Measurements from ENCODE around the gene RP2. TPM values are rescaled to one million over a fixed set of nuclear protein-coding genes. Genes with fewer than 3 reads are reported as not detected.

RP2 gene
- polyA plus RNA-seq, 1 donor (not counting 4 experiments of a cell fraction or from before 2014, with no cell fraction given), result 20.9 TPM

GRCh38 chrX:46814966-46815365 lies 21.9 kb upstream of the RP2 start:
- Histone ChIP-seq H4K20me1 (ENCODE audit: control insufficient read depth, extremely low read depth, insufficient read depth, low read length) (no peaks in the 10 kb centered on the region), H3K4me2 (ENCODE audit: control insufficient read depth, extremely low read depth, insufficient read depth, low read depth, low read length) (no peak overlapping the region), H3K27ac (ENCODE audit: control insufficient read depth, insufficient read depth, low read length) (no peak overlapping the region), H3K9me1 (ENCODE audit: control insufficient read depth, extremely low read depth, insufficient read depth, low read length) (no peaks in the 10 kb centered on the region), H2AFZ (ENCODE audit: control insufficient read depth, low read length) (no peak overlapping the region), H3K36me3 (ENCODE audit: control insufficient read depth in 2 of 2, extremely low read depth in 1 of 2, insufficient read depth in 2 of 2, low read length in 2 of 2) (no peaks in the 10 kb centered on the region), H3K9ac (ENCODE audit: control insufficient read depth, extremely low read depth, insufficient read depth, low read length) (no peak overlapping the region), H3K4me1 (ENCODE audit: control insufficient read depth, extremely low read depth, insufficient read depth, low read length) (peaks cover 7% of the 10 kb centered on the region), H3K79me2 (ENCODE audit: control insufficient read depth, insufficient read depth, low read length) (no peaks in the 10 kb centered on the region), H3K9me3 (ENCODE audit: control insufficient read depth, low read depth, low read length) (no peaks in the 10 kb centered on the region), H3K27me3 (ENCODE audit: control insufficient read depth, extremely low read depth, insufficient read depth, low read length) (no peaks in the 10 kb centered on the region), H3K4me3 (ENCODE audit: control insufficient read depth in 2 of 3, extremely low read depth in 1 of 3, insufficient read depth in 2 of 3, low read depth in 1 of 3, low read length in 3 of 3) (no peak overlapping the region)
- TF ChIP-seq CTCF (optimal IDR thresholded peaks at IDR 0.05 in 1 of 3, IDR thresholded peaks at IDR 0.05 in 1 of 3, conservative IDR thresholded peaks at IDR 0.05 in 1 of 3; ENCODE audit: extremely low read depth in 1 of 3, insufficient read depth in 2 of 3, low read length in 3 of 3) (no peak), EZH2 (IDR thresholded peaks at IDR 0.05; ENCODE audit: low read length) (no peak)
- FAIRE-seq, result no peak
- DNase-seq (ENCODE audit: low read depth, low spot score), result no peak
- dilution Hi-C loops (cut with MboI; ENCODE audit: extremely low pct_ligation_motif_present, low sequenced_read_pairs), result no loop called here

- dilution Hi-C loops (cut with MboI; ENCODE audit: extremely low pct_ligation_motif_present, low sequenced_read_pairs), result no loop called here
- Histone ChIP-seq H4K20me1 (ENCODE audit: control insufficient read depth, extremely low read depth, insufficient read depth, low read length) (no peaks in the 10 kb centered on the region), H3K27me3 (ENCODE audit: control insufficient read depth, extremely low read depth, insufficient read depth, low read length) (no peaks in the 10 kb centered on the region), H3K36me3 (ENCODE audit: control insufficient read depth in 2 of 2, extremely low read depth in 1 of 2, insufficient read depth in 2 of 2, low read length in 2 of 2) (no peaks in the 10 kb centered on the region), H3K9me3 (ENCODE audit: control insufficient read depth, low read depth, low read length) (no peaks in the 10 kb centered on the region), H3K9me1 (ENCODE audit: control insufficient read depth, extremely low read depth, insufficient read depth, low read length) (no peaks in the 10 kb centered on the region), H3K79me2 (ENCODE audit: control insufficient read depth, insufficient read depth, low read length) (no peaks in the 10 kb centered on the region), H3K9ac (ENCODE audit: control insufficient read depth, extremely low read depth, insufficient read depth, low read length) (no peak overlapping the region), H3K27ac (ENCODE audit: control insufficient read depth, insufficient read depth, low read length) (no peak overlapping the region), H3K4me3 (ENCODE audit: control insufficient read depth in 2 of 3, extremely low read depth in 1 of 3, insufficient read depth in 2 of 3, low read depth in 1 of 3, low read length in 3 of 3) (no peak overlapping the region), H3K4me1 (ENCODE audit: control insufficient read depth, extremely low read depth, insufficient read depth, low read length) (peaks cover 23% of the 10 kb centered on the region), H2AFZ (ENCODE audit: control insufficient read depth, low read length) (no peak overlapping the region), H3K4me2 (ENCODE audit: control insufficient read depth, extremely low read depth, insufficient read depth, low read depth, low read length) (peak overlapping the region; percentile 10)
- DNase-seq (ENCODE audit: low read depth, low spot score) (no peak), FAIRE-seq (peak; percentile 32)
- TF ChIP-seq EZH2 (IDR thresholded peaks at IDR 0.05; ENCODE audit: low read length) (no peak), CTCF (optimal IDR thresholded peaks at IDR 0.05 in 1 of 3, IDR thresholded peaks at IDR 0.05 in 1 of 3, conservative IDR thresholded peaks at IDR 0.05 in 1 of 3; ENCODE audit: extremely low read depth in 1 of 3, insufficient read depth in 2 of 3, low read length in 3 of 3) (no peak)
Observed at GRCh38 chrX:46819136-46819535, 17.7 kb upstream of the RP2 start.

Measured in keratinocyte (primary cell).